RWPE1 (cell line): ENCODE data around the gene TFCP2L1.

Experiments used
- CTCF ChIA-PET: fragments of 350-600 bp; sonication (Branson Sonifier 250); formaldehyde crosslinking; extraction: SDS; loops from one replicate; lab custom pipeline; 2021; lab: Yijun Ruan, JAX
- POLR2A ChIA-PET: fragments of 400-600 bp; formaldehyde crosslinking; extraction: SDS; loops from one replicate; lab custom pipeline; 2020; ENCODE audit warnings: antibody characterized with exemption; ENCODE audit not compliant: low non-redundant PET; lab: Yijun Ruan, JAX
- DNase-seq: peaks from one replicate; pipeline ENCODE4 v3.0.0; 2012; ENCODE audit warnings: low spot score
- H3K27ac ChIP-seq: fragments of 450-650 bp; 2 replicates; pipeline ENCODE4 v1.5.1; 2017
- TF ChIP-seq, protein P1 (sequence below): fragments of 450-650 bp; conservative IDR thresholded peaks from 2 replicates; pipeline ENCODE4 v1.5.1; 2017; ENCODE audit warnings: low read depth, mild to moderate bottlenecking

TFCP2L1 gene

DNA sequence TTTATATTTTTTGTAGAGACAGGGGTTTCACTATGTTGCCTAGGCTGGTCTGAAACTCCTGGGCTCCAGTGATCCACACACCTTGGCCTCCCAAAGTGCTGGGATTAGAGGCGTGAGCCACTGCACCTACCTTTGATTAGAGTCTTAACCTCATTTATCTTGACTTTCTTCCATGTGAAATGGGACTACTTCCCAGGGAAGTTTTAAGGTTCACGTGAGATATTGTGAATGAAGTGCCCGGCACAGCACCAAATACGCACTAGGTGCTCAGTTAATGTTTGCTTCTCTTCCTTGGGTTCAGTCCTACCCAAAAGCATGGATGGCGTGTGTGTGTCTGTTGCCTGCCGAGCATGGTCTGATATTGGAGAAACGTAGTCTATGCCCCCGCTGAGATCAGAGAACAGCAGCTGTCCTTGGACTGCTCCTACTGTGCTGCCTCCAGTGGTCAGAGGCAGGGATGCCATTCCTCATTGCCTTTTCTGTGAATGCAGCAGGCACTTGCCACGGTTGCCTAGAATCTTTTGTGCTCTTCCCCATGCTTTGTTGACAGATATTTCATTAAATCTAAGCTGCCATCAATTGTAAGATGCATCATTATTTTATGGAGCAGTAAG is 12.3 kb upstream of the TFCP2L1 start:
- H3K27ac ChIP-seq = no peak overlapping the region
- TF ChIP-seq, protein P1, sequence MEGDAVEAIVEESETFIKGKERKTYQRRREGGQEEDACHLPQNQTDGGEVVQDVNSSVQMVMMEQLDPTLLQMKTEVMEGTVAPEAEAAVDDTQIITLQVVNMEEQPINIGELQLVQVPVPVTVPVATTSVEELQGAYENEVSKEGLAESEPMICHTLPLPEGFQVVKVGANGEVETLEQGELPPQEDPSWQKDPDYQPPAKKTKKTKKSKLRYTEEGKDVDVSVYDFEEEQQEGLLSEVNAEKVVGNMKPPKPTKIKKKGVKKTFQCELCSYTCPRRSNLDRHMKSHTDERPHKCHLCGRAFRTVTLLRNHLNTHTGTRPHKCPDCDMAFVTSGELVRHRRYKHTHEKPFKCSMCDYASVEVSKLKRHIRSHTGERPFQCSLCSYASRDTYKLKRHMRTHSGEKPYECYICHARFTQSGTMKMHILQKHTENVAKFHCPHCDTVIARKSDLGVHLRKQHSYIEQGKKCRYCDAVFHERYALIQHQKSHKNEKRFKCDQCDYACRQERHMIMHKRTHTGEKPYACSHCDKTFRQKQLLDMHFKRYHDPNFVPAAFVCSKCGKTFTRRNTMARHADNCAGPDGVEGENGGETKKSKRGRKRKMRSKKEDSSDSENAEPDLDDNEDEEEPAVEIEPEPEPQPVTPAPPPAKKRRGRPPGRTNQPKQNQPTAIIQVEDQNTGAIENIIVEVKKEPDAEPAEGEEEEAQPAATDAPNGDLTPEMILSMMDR = peak; percentile 71
- ChIA-PET POLR2A (no interaction called here), CTCF (interaction anchor here (0.5 to 1.3 kb wide), 4 partner anchors 10 to 1075 kb away, joined by 3 to 9 read pairs (median 4); no protein-coding TSS in a partner anchor)
- peak; percentile 36 for DNase-seq

DNA sequence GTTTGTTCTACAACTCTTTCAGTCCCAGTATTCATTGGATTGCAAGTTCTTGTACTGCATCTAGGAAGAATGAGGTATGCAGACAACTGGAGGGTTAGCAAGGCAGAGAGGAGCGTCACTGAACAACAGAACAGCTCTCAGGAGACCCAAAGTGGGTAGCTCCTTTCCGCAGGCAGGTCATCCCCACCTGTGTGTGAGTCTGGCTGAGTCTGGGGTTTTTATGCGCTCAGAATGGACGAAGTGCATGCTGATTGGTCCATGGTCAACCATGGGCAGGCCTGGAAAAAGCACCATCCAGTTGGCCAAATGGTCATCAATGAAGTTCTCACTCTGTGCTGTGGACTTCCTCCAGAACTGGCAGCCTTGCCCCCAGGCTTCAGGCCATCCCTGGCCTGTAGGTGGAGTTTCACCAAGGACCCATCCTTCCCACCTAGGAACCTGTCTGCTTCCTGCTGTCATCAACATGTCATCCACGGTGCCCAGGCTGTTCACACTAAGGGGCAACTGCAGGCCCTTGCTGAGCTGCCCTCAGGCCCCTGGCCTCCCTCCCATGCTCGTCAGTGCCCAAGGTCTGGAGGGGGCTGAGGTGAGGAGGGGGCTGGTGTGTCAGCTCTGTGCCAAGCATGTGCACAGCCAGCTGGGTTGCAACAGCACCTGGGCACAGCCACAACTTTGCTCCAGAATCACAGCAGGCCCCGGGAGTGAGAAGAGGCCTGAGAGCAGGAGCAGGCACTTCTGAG is 11.1 kb upstream of the TFCP2L1 start:
- CTCF ChIA-PET = interaction anchor here (0.5 to 1.3 kb wide), 4 partner anchors 8 to 515 kb away, joined by 3 to 9 read pairs (median 4); no protein-coding TSS in a partner anchor
- POLR2A ChIA-PET = no interaction called here
- DNase-seq = no peak
- no peak overlapping the region for H3K27ac ChIP-seq
- TF ChIP-seq, protein P1 = no peak

DNA sequence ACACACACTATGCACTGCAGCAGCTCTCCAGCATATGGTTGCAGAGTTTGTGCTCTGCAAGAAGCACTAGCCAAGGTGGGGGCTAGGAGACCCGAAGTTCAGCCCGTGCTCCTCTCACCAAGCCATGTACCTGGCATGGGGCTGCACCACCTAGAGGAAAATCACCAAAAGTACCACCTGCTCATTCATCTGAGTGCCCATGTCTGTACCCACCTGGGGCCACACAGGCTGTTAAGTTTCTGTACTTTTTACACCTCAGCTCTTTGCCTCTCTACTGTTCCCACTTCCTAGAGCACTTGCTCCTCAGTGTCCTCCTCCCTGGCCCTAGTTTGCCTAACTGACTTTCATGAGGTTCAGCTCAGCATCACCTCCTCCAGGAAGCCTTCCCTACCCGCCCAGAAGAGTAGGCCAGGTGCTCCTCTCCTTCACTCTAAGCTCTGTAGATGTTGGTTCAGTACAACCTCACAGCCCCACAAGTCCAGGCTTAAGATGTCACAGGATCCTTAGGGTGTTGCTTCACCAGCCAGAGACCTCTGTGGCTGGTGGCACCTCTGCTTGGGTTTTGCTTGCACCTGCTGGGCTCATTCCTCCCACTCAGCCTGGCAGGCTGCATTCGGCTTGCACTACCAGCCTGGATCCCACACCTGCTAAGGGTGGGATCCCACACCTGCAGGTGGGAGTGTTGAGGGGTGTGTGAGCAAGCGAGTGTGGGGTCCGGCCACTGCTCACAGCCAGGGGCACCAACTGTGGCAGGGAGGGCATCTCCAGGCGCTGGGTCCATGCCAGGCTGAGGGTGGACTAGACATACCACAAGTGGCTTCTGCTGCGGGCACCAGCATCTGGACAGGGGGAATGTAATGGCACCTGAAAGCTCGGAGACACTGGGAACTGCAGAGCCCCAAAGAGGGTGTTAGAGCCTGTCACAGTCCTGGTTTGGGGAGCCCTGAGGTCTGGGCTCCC is 10.2 kb upstream of the TFCP2L1 start:
- ChIA-PET POLR2A (interaction anchor here (0.7 kb wide), 1 partner anchor 174 kb away, joined by 5 read pairs; no protein-coding TSS in a partner anchor), CTCF (interaction anchor here (0.7 kb wide), 1 partner anchor 16 kb away, joined by 4 read pairs; no protein-coding TSS in a partner anchor)
- TF ChIP-seq, protein P1 = no peak
- no peak for DNase-seq
- H3K27ac ChIP-seq = no peak overlapping the region

DNA sequence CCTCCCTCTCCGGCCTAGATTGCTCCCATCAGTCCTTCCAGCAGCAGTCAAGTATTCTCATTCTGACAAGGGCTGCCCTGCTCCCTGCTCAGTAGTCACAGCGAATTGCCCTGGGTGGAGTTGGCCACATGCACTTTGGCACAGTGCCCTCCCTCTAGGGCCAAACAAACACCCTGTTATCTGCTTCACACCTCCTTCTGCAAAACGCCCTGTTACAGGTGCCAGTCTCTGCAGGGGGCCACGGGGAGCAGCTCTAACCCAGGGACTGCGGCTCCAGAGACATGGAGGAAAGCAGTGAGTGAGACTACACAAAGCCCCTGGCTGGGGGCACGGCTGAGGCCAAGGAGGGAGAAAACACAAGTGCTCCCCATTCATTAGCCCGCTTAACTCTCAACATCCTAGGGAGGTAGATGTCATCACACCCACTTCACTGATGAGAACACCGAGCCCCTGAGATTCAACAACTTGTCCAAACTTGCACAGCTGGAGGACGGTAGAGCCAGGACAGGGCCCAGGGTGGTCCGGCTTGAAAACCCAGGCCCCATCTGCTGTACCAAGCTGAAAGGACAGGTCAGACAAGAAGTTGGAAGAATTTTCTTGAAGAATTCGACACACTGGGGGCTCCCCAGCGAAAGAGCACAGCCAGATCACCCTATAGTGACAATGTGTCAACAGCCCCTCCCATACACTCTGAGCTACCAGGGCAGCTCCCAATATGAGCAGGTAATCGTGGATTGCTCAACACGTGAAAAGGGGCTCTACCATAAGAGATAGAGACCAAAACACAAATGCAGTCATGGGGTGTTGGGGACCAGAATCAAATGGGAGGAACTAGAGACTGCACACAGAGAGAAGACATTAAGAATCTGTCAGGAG is 8.7 kb upstream of the TFCP2L1 start:
- TF ChIP-seq, protein P1 = no peak
- DNase-seq = no peak
- POLR2A ChIA-PET = no interaction called here
- CTCF ChIA-PET = no interaction called here
- H3K27ac ChIP-seq = no peak overlapping the region

DNA sequence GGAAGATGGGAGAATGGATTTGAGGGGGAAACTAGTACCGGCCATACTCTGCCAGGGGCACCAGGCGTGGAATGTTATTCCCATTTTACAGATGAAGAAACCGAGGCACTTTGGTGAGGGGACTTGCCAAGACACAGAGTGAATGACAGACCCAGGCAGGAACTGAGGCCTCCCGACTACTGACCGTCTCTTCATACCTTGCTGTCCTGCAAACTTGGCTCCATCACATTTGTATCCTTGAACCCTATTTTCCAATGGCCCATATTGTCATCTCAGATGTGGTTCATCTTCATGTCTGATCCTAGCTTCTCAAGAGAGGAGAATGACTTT is 6.2 kb upstream of the TFCP2L1 start:
- POLR2A ChIA-PET = no interaction called here
- TF ChIP-seq, protein P1 = no peak
- CTCF ChIA-PET = interaction anchor here (0.6 kb wide), 1 partner anchor 736 kb away, joined by 3 read pairs; no protein-coding TSS in a partner anchor
- DNase-seq = no peak
- no peak overlapping the region for H3K27ac ChIP-seq
